SK-N-SH (cell line): ENCODE results near the gene RFT1.

Experiments used
- CTCF ChIP-seq: fragments of 200-600 bp; sonication (generic); IDR thresholded peaks from 2 replicates; pipeline ENCODE4 v1.6.1; 2017; ENCODE audit warnings: antibody characterized with exemption, mild to moderate bottlenecking, moderate library complexity
- ELF1 ChIP-seq: IDR thresholded peaks from 2 replicates; pipeline ENCODE4 v1.4.0; 2012
- GABPA ChIP-seq: IDR thresholded peaks from 2 replicates; pipeline ENCODE4 v1.4.0; 2012; ENCODE audit warnings: low read depth, mild to moderate bottlenecking
- IRF3 ChIP-seq: fragments of 150-350 bp; IDR thresholded peaks from 2 replicates; pipeline ENCODE4 v1.6.1; 2016; ENCODE audit warnings: mild to moderate bottlenecking, low read depth, low read length
- MEF2A ChIP-seq: IDR thresholded peaks from 2 replicates; pipeline ENCODE4 v1.4.0; 2012; ENCODE audit warnings: low read depth, borderline replicate concordance
- MXI1 ChIP-seq: IDR thresholded peaks from 2 replicates; pipeline ENCODE4 v1.6.1; 2012; ENCODE audit warnings: mild to moderate bottlenecking, low read depth, low read length, improper control_type of control experiment
- NRF1 ChIP-seq: IDR thresholded peaks from 2 replicates; pipeline ENCODE4 v1.6.1; 2012; ENCODE audit warnings: low read depth, mild to moderate bottlenecking, low read length
- POLR2AphosphoS5 ChIP-seq: IDR thresholded peaks from 2 replicates; pipeline ENCODE4 v1.6.1; 2012; ENCODE audit warnings: low read depth, low read length
- RFX5 ChIP-seq: IDR thresholded peaks from 2 replicates; pipeline ENCODE4 v1.6.1; 2012; ENCODE audit warnings: mild to moderate bottlenecking, improper control_type of control experiment, low read length
- USF2 ChIP-seq: fragments of 150-350 bp; IDR thresholded peaks from 2 replicates; pipeline ENCODE4 v1.6.1; 2017; ENCODE audit warnings: antibody characterized with exemption, low read length, low read depth, borderline replicate concordance
- YY1 ChIP-seq: IDR thresholded peaks from 2 replicates; pipeline ENCODE4 v1.4.0; 2012; ENCODE audit warnings: low read depth, mild to moderate bottlenecking
- TF ChIP-seq, protein P1 (sequence below): IDR thresholded peaks from 2 replicates; pipeline ENCODE4; 2012

DNA sequence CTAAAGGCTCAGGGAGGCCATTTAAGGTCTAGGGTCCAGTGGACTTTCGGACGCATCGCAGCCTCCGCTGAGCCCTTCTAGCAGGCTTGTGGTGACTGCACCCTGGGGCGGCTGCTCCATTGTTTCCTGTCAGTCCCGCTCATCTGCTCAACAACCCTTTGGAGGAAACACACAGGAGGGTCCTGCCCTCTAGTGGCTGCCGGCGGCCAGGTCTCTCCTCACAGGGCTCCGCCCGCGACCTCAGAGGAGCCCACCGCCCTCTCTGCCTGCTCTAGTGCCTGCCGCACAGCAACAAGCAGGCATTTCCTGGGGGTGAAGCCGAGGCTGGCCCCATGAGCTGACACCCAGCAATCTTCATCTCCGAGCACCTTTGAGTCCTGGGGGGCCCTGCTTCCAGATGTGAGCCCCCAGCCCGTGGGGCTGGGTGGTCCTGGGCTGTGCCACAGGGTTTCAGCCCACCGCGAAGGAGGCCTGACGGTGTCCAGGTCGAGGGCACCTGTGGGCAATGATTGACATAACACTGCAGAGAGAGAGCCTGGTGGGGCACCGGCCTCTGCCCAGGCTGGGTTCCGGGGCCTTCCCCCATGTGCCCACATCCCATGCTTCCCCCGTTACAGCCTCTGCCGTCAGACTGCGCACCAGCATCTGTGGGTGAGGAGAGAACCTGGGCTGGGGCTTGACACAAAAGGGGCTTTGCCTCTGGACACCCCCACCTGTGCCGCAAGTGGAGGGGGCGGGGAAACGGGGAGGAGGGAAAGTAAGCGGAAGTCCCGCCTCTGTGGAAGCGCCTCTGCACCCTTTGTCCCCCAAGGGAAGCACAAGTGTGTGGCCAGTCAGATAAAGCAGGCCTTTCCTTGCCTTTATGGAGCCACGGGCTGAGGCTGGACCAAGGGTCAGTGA lies 57.3 kb downstream of the RFT1 start:
- no peak for TF ChIP-seq NRF1
- TF ChIP-seq GABPA = no peak
- peak; percentile 87 for TF ChIP-seq CTCF
- no peak for TF ChIP-seq MXI1
- no peak for TF ChIP-seq POLR2AphosphoS5
- no peak for TF ChIP-seq RFX5
- TF ChIP-seq, protein P1, sequence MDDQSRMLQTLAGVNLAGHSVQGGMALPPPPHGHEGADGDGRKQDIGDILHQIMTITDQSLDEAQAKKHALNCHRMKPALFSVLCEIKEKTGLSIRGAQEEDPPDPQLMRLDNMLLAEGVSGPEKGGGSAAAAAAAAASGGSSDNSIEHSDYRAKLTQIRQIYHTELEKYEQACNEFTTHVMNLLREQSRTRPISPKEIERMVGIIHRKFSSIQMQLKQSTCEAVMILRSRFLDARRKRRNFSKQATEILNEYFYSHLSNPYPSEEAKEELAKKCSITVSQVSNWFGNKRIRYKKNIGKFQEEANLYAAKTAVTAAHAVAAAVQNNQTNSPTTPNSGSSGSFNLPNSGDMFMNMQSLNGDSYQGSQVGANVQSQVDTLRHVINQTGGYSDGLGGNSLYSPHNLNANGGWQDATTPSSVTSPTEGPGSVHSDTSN = 0 out of 2 replicates have a peak, but pooled peaks have one; percentile 18
- no peak for TF ChIP-seq IRF3
- no peak for TF ChIP-seq USF2
- TF ChIP-seq YY1 = no peak
- no peak for TF ChIP-seq MEF2A
- TF ChIP-seq ELF1 = no peak
